GM12891 (cell line): ENCODE measurements around the gene NAALADL2.

Experiments
- PAX5 ChIP-seq: IDR thresholded peaks from 2 replicates; pipeline ENCODE4 v1.6.1; 2011; ENCODE audit warnings: low read length, moderate library complexity, mild to moderate bottlenecking; ENCODE audit not compliant: insufficient read depth, severe bottlenecking
- POLR2A ChIP-seq: IDR thresholded peaks from 2 replicates; pipeline ENCODE4 v1.6.1; 2011; ENCODE audit warnings: low read depth, low read length, control low read depth
- POLR2AphosphoS5 ChIP-seq: IDR thresholded peaks from 2 replicates; pipeline ENCODE4 v1.6.1; 2011; ENCODE audit warnings: low read depth, low read length, control low read depth
- POU2F2 ChIP-seq: IDR thresholded peaks from 2 replicates; pipeline ENCODE4 v1.6.1; 2011; ENCODE audit warnings: low read depth, mild to moderate bottlenecking, control low read depth, low read length, moderate library complexity
- SPI1 ChIP-seq: IDR thresholded peaks from 2 replicates; pipeline ENCODE4 v1.6.1; 2011; ENCODE audit warnings: low read depth, low read length, control low read depth
- TAF1 ChIP-seq: IDR thresholded peaks from 2 replicates; pipeline ENCODE4 v1.6.1; 2011; ENCODE audit warnings: low read depth, low read length, control low read depth

- TF ChIP-seq POLR2A (no peak), POLR2AphosphoS5 (no peak), PAX5 (no peak), SPI1 (no peak), TAF1 (no peak), POU2F2 (no peak)
These were observed 333.4 kb downstream of the NAALADL2 start for GRCh38 chr3:175192536-175192935.
